Measurements from ENCODE around the gene IRX5.

The IRX5 gene

DNA sequence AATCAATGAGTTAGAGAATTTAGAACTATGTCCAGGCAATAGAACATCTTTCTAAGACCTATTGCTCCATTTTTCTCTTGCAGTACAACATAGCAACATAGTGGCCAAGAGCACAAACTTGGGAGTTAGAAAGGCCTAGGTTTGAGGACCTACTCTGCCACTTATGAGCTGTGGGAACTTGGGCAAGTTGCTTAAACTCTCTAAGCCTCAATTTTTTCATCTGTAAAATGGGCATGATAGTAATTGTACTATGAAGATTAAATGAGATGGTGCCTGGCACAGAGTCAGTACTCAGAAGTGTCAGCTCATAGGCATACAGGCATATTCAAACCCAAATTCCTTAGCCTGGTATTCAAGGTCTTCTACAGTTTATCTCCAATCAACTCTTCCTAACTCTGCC, 25.1 kb downstream of the IRX5 start:
- TF ChIP-seq NFIC (IDR thresholded peaks at IDR 0.05) = no peak
- TF ChIP-seq EGR1 (IDR thresholded peaks at IDR 0.05) = no peak
- TF ChIP-seq TEAD4 (IDR thresholded peaks at IDR 0.05) = no peak
- TF ChIP-seq, protein P1, sequence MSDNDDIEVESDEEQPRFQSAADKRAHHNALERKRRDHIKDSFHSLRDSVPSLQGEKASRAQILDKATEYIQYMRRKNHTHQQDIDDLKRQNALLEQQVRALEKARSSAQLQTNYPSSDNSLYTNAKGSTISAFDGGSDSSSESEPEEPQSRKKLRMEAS (IDR thresholded peaks at IDR 0.05) = no peak
- TF ChIP-seq CREB1 (IDR thresholded peaks at IDR 0.05; ENCODE audit: low read depth) = no peak
- no peak for TF ChIP-seq FOXM1 (IDR thresholded peaks at IDR 0.05; ENCODE audit: borderline replicate concordance, low read depth)

DNA sequence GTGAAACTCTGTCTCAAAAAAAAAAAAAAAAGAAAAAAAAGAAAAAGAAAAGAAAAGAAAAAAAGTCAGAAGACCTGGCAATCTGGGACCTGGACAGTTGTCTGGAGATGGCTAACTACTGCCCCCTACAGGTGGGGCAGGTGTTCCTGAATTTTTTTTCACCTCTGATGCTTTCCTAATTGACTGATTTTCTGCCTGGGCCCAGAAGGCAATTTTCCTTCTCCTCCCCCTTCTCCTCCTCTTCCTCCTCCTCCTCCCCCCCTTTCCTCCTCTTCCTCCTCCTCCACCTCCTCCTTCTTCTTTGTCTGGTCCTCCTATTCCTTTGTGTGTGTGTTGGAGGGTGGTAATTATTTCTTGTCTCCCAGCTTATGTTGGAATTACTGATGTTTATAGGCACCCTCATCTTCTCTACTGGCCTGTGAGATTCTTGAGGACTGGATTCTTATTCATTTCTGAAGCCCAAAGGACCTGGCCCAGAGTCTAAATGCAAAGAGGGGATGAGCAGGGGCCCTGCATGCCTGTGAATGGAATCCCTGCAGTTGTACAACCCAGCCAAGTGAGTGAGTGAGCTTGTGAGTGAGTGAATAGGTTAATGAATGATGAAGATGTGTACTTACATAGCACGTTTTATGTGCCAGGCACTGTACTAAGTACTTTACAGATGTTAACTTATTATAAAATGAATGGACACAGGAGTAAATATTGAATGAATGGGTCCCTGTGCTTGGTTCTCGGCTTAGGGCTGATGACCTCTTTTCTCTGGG, 26.9 kb downstream of the IRX5 start:
- no peak for TF ChIP-seq EGR1 (IDR thresholded peaks at IDR 0.05)
- TF ChIP-seq TCF12 (IDR thresholded peaks at IDR 0.05; ENCODE audit: low read depth) = no peak
- TF ChIP-seq RAD21 (IDR thresholded peaks at IDR 0.05; ENCODE audit: low read depth) = peak; percentile 59

DNA sequence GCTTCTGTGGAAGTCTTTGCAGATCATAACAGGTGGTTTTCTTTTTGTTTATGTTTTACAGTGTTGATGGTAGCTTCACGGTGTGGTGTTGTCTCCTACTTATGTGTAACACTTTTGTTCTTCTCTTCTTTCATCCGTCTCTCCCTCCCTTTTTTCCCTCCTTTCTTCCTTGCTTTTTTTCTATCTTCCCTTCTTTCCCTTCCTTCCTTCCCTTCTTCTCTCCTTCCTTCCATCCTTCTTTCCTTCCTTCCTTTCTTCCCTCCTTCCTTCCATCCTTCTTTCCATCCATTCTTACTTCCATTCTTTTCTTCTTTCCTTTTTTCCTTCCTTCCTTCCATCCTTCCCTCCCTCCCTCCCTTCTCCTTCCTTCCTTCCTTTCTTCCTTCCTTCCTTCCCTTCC, 31.4 kb downstream of the IRX5 start:
- TF ChIP-seq CREB1 (IDR thresholded peaks at IDR 0.05; ENCODE audit: low read depth) (no peak), TAF1 (IDR thresholded peaks at IDR 0.05; ENCODE audit: low read depth) (no peak), FOXM1 (IDR thresholded peaks at IDR 0.05; ENCODE audit: borderline replicate concordance, low read depth) (no peak), TEAD4 (IDR thresholded peaks at IDR 0.05) (no peak), TCF12 (IDR thresholded peaks at IDR 0.05; ENCODE audit: low read depth) (no peak), EP300 (IDR thresholded peaks at IDR 0.05; ENCODE audit: borderline replicate concordance) (no peak), YY1 (IDR thresholded peaks at IDR 0.05; ENCODE audit: low read depth) (no peak), EGR1 (IDR thresholded peaks at IDR 0.05) (no peak), RAD21 (IDR thresholded peaks at IDR 0.05; ENCODE audit: low read depth) (no peak), NFIC (IDR thresholded peaks at IDR 0.05) (no peak), CEBPB (IDR thresholded peaks at IDR 0.05) (no peak), ZBTB7A (IDR thresholded peaks at IDR 0.05; ENCODE audit: low read depth) (no peak)
- TF ChIP-seq, protein P2, sequence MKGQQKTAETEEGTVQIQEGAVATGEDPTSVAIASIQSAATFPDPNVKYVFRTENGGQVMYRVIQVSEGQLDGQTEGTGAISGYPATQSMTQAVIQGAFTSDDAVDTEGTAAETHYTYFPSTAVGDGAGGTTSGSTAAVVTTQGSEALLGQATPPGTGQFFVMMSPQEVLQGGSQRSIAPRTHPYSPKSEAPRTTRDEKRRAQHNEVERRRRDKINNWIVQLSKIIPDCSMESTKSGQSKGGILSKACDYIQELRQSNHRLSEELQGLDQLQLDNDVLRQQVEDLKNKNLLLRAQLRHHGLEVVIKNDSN (IDR thresholded peaks at IDR 0.05) = no peak
- TF ChIP-seq, protein P1 (IDR thresholded peaks at IDR 0.05) = no peak
- TF ChIP-seq, protein P3, sequence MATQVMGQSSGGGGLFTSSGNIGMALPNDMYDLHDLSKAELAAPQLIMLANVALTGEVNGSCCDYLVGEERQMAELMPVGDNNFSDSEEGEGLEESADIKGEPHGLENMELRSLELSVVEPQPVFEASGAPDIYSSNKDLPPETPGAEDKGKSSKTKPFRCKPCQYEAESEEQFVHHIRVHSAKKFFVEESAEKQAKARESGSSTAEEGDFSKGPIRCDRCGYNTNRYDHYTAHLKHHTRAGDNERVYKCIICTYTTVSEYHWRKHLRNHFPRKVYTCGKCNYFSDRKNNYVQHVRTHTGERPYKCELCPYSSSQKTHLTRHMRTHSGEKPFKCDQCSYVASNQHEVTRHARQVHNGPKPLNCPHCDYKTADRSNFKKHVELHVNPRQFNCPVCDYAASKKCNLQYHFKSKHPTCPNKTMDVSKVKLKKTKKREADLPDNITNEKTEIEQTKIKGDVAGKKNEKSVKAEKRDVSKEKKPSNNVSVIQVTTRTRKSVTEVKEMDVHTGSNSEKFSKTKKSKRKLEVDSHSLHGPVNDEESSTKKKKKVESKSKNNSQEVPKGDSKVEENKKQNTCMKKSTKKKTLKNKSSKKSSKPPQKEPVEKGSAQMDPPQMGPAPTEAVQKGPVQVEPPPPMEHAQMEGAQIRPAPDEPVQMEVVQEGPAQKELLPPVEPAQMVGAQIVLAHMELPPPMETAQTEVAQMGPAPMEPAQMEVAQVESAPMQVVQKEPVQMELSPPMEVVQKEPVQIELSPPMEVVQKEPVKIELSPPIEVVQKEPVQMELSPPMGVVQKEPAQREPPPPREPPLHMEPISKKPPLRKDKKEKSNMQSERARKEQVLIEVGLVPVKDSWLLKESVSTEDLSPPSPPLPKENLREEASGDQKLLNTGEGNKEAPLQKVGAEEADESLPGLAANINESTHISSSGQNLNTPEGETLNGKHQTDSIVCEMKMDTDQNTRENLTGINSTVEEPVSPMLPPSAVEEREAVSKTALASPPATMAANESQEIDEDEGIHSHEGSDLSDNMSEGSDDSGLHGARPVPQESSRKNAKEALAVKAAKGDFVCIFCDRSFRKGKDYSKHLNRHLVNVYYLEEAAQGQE (IDR thresholded peaks at IDR 0.05; ENCODE audit: low read depth) = no peak

DNA sequence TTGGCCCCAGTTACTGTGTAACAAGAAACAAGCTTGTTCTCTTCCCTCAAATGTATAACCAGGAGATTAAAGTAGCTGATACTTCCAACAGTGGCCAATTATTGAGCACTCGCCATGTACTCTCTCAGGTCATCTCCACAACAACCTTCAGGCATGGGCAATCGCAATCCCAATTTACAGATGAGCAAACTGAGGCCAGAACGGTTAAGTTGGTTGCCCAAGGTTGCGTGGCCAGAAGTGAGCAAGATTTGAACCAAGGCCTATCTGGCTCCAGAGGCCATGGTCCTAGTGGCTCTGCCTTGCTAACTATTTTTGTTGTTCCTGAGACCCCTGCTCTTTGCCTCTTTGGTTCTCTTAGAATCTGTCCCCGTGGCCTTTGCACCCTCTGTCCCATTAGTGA, 33.6 kb downstream of the IRX5 start:
- TF ChIP-seq TAF1 (IDR thresholded peaks at IDR 0.05; ENCODE audit: low read depth) = no peak

DNA sequence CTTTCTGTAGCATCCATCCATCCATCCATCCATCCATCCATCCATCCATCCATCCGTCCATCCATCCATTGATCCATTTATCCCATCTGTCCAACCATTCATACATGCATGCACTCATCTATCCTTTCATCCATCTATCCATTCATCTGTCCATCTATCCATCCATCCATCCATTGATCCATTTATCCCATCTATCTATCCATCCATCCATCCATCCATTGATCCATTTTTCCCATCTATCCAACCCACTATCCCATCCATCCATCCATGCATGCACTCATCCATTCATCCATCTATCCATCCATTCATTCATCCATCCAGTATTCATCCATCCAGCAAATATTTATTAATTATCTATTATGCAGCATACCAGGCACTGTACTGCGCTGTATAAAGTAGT, 34.8 kb downstream of the IRX5 start:
- TF ChIP-seq, protein P3 (IDR thresholded peaks at IDR 0.05; ENCODE audit: low read depth) = no peak
- TF ChIP-seq, protein P1 (IDR thresholded peaks at IDR 0.05) = no peak
- TF ChIP-seq TCF12 (IDR thresholded peaks at IDR 0.05; ENCODE audit: low read depth) (no peak), CEBPB (IDR thresholded peaks at IDR 0.05) (no peak), CREB1 (IDR thresholded peaks at IDR 0.05; ENCODE audit: low read depth) (no peak), EP300 (IDR thresholded peaks at IDR 0.05; ENCODE audit: borderline replicate concordance) (no peak), YY1 (IDR thresholded peaks at IDR 0.05; ENCODE audit: low read depth) (no peak), TAF1 (IDR thresholded peaks at IDR 0.05; ENCODE audit: low read depth) (no peak), NFIC (IDR thresholded peaks at IDR 0.05) (no peak), RAD21 (IDR thresholded peaks at IDR 0.05; ENCODE audit: low read depth) (no peak), FOXM1 (IDR thresholded peaks at IDR 0.05; ENCODE audit: borderline replicate concordance, low read depth) (no peak), TEAD4 (IDR thresholded peaks at IDR 0.05) (no peak), EGR1 (IDR thresholded peaks at IDR 0.05) (no peak), ZBTB7A (IDR thresholded peaks at IDR 0.05; ENCODE audit: low read depth) (no peak)
- TF ChIP-seq, protein P2 (IDR thresholded peaks at IDR 0.05) = no peak

DNA sequence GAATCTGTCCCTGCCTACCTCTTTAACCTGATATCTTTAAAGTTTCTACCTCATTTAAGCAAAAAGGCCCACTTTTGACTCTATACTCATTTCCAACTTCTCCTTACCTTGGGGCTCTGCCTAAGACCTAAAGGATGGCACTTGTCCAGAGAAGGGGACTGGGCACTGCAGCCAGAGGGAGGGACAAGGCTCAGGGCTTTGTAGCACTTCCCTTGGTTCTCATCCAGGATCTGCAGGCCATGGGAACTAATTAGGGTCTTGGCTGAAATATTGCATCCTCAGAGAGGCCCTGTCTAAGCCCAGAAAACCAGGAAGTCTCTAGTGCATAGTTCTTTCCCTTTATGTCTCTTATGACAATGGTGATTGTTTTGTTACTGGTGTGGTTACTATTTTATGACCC, 37.3 kb downstream of the IRX5 start:
- TF ChIP-seq ZBTB7A (IDR thresholded peaks at IDR 0.05; ENCODE audit: low read depth) (no peak), CREB1 (IDR thresholded peaks at IDR 0.05; ENCODE audit: low read depth) (no peak), EP300 (IDR thresholded peaks at IDR 0.05; ENCODE audit: borderline replicate concordance) (no peak), TEAD4 (IDR thresholded peaks at IDR 0.05) (no peak)
- TF ChIP-seq, protein P1 (IDR thresholded peaks at IDR 0.05) = no peak

Measured in Ishikawa (cell line).